Loucy (cell line): ENCODE results near the gene UBE2G2.

Experiments
- H2AFZ ChIP-seq: fragments of 200-600 bp; sonication (generic); 2 replicates; pipeline ENCODE4 v1.6.0; 2016; ENCODE audit warnings: antibody characterized with exemption, mild to moderate bottlenecking, low read length, moderate library complexity
- H3F3A ChIP-seq: fragments of 200-600 bp; 2 replicates; pipeline ENCODE4 v1.6.0; 2016; ENCODE audit warnings: antibody characterized with exemption, low read depth, mild to moderate bottlenecking
- H3K27me3 ChIP-seq: fragments of 200-600 bp; sonication (generic); 2 replicates; pipeline ENCODE4 v1.6.1; 2014; ENCODE audit warnings: low read length, mild to moderate bottlenecking; ENCODE audit not compliant: insufficient read depth, poor library complexity, severe bottlenecking
- H3K36me3 ChIP-seq: fragments of 200-600 bp; sonication (generic); 2 replicates; pipeline ENCODE4 v1.6.1; 2016; ENCODE audit warnings: low read length; ENCODE audit not compliant: insufficient read depth
- H3K4me1 ChIP-seq: fragments of 200-600 bp; sonication (generic); 2 replicates; pipeline ENCODE4 v1.5.1; 2014; ENCODE audit warnings: low read length, mild to moderate bottlenecking; ENCODE audit not compliant: insufficient read depth, poor library complexity, severe bottlenecking
- H3K4me2 ChIP-seq: fragments of 200-600 bp; sonication (generic); 2 replicates; pipeline ENCODE4 v1.6.0; 2014; ENCODE audit warnings: antibody characterized with exemption, low read length, low read depth, mild to moderate bottlenecking; ENCODE audit not compliant: poor library complexity, severe bottlenecking
- H3K4me3 ChIP-seq: fragments of 200-600 bp; sonication (generic); 2 replicates; pipeline ENCODE4 v1.5.1; 2014; ENCODE audit warnings: low read length, mild to moderate bottlenecking, mixed read lengths; ENCODE audit not compliant: poor library complexity, severe bottlenecking
- H3K79me2 ChIP-seq: fragments of 200-600 bp; sonication (generic); 2 replicates; pipeline ENCODE4 v1.6.1; 2014; ENCODE audit warnings: low read length; ENCODE audit not compliant: insufficient read depth
- H3K9ac ChIP-seq: fragments of 200-600 bp; sonication (generic); 2 replicates; pipeline ENCODE4 v1.6.0; 2014; ENCODE audit warnings: mild to moderate bottlenecking, low read depth, low read length, moderate library complexity; ENCODE audit not compliant: poor library complexity, severe bottlenecking
- H3K9me2 ChIP-seq: fragments of 200-600 bp; sonication (generic); replicated peaks from 2 replicates; pipeline ENCODE4 v1.6.1; 2016; ENCODE audit warnings: low read depth, low read length, mixed read lengths
- H3K9me3 ChIP-seq: fragments of 200-600 bp; sonication (generic); 2 replicates; pipeline ENCODE4 v1.6.1; 2014; ENCODE audit warnings: mild to moderate bottlenecking, antibody characterized with exemption, low read length, low read depth; ENCODE audit not compliant: insufficient read depth
- H4K20me1 ChIP-seq: fragments of 200-600 bp; sonication (generic); 2 replicates; pipeline ENCODE4 v1.6.0; 2014; ENCODE audit warnings: antibody characterized with exemption, low read length, mild to moderate bottlenecking; ENCODE audit not compliant: insufficient read depth, poor library complexity, severe bottlenecking
- CTCF ChIP-seq: fragments of 200-600 bp; sonication (generic); conservative IDR thresholded peaks from 2 replicates; pipeline ENCODE4 v1.5.1; 2014; ENCODE audit warnings: mild to moderate bottlenecking, antibody characterized with exemption, low read length
- EZH2phosphoT487 ChIP-seq: fragments of 200-600 bp; IDR thresholded peaks from 2 replicates; pipeline ENCODE4 v1.6.1; 2018; ENCODE audit warnings: antibody characterized with exemption, mild to moderate bottlenecking, moderate library complexity, borderline replicate concordance

UBE2G2 gene

GRCh38 chr21:44837537-44837936, 35.9 kb upstream of the UBE2G2 start:
- Histone ChIP-seq H2AFZ (no peak overlapping the region), H3K4me3 (no peak overlapping the region)
- no peak for TF ChIP-seq CTCF
- no peak for TF ChIP-seq EZH2phosphoT487

GRCh38 chr21:44836666-44837471, 35.2 kb upstream of the UBE2G2 start:
- no peak for TF ChIP-seq CTCF
- no peak for TF ChIP-seq EZH2phosphoT487
- H3K36me3 ChIP-seq, result no peaks in the 10 kb centered on the region
- no peaks in the 10 kb centered on the region for H3K9me2 ChIP-seq
- no peaks in the 10 kb centered on the region for H3K9me3 ChIP-seq
- H3F3A ChIP-seq, result no peaks in the 10 kb centered on the region
- H4K20me1 ChIP-seq, result no peaks in the 10 kb centered on the region
- no peak overlapping the region for H3K4me2 ChIP-seq
- H3K4me3 ChIP-seq, result no peak overlapping the region
- no peaks in the 10 kb centered on the region for H3K4me1 ChIP-seq
- H3K27me3 ChIP-seq, result no peaks in the 10 kb centered on the region
- no peak overlapping the region for H2AFZ ChIP-seq
- H3K9ac ChIP-seq, result no peak overlapping the region
- no peaks in the 10 kb centered on the region for H3K79me2 ChIP-seq

More at GRCh38 chr21:44837537-44837936, 35.9 kb upstream of the UBE2G2 start:
- H4K20me1 ChIP-seq, result no peaks in the 10 kb centered on the region
- no peaks in the 10 kb centered on the region for H3K9me3 ChIP-seq
- no peaks in the 10 kb centered on the region for H3K36me3 ChIP-seq
- no peaks in the 10 kb centered on the region for H3K4me1 ChIP-seq
- H3K79me2 ChIP-seq, result no peaks in the 10 kb centered on the region
- H3K9me2 ChIP-seq, result no peaks in the 10 kb centered on the region
- H3F3A ChIP-seq, result no peaks in the 10 kb centered on the region
- no peak overlapping the region for H3K4me2 ChIP-seq
- H3K9ac ChIP-seq, result no peak overlapping the region
- H3K27me3 ChIP-seq, result no peaks in the 10 kb centered on the region

GRCh38 chr21:44836349-44836665, 34.7 kb upstream of the UBE2G2 start:
- Histone ChIP-seq H3K4me1 (no peaks in the 10 kb centered on the region), H3K4me2 (no peak overlapping the region), H4K20me1 (no peaks in the 10 kb centered on the region), H3K79me2 (no peaks in the 10 kb centered on the region), H3K9ac (no peak overlapping the region), H3K9me3 (no peaks in the 10 kb centered on the region), H2AFZ (no peak overlapping the region), H3K9me2 (no peaks in the 10 kb centered on the region), H3F3A (no peaks in the 10 kb centered on the region), H3K36me3 (no peaks in the 10 kb centered on the region), H3K4me3 (no peak overlapping the region), H3K27me3 (no peaks in the 10 kb centered on the region)
- TF ChIP-seq EZH2phosphoT487 (no peak), CTCF (no peak)
